ENCODE data around the gene RNGTT.
"Not testable (repeated sequence)": the region's sequence is repeated elsewhere in the genome, so short reads cannot be mapped to it uniquely, and the experiment has no call there.

RNGTT gene

GRCh38 chr6:88914895-88915598 is 48.4 kb downstream of the RNGTT start:
- no peak for DNase-seq (ENCODE audit: low read depth in 2 of 3, low spot score in 1 of 3)

GRCh38 chr6:88914180-88914579 is 49.2 kb downstream of the RNGTT start:
- DNase-seq (ENCODE audit: low read depth in 2 of 3, low spot score in 1 of 3) = no peak

- no peak for DNase-seq (ENCODE audit: low read depth in 2 of 3, low spot score in 1 of 3)
These were observed 49.9 kb downstream of the RNGTT start for GRCh38 chr6:88913471-88913870.

- DNase-seq (ENCODE audit: low read depth in 2 of 3, low spot score in 1 of 3) = no peak
These were observed 52.3 kb downstream of the RNGTT start for GRCh38 chr6:88910922-88911778.

GRCh38 chr6:88908598-88909548 is 54.5 kb downstream of the RNGTT start:
- DNase-seq (ENCODE audit: low read depth in 2 of 3, low spot score in 1 of 3) = no peak

GRCh38 chr6:88907148-88907547 is 56.3 kb downstream of the RNGTT start:
- not testable (repeated sequence) for DNase-seq (ENCODE audit: low read depth in 2 of 3, low spot score in 1 of 3)

- no peak for DNase-seq (ENCODE audit: low read depth in 2 of 3, low spot score in 1 of 3)
These were observed 63.7 kb downstream of the RNGTT start for GRCh38 chr6:88899569-88900316.

- DNase-seq (ENCODE audit: low read depth in 2 of 3, low spot score in 1 of 3) = no peak
These were observed 67.5 kb downstream of the RNGTT start for GRCh38 chr6:88895911-88896310.

- DNase-seq (ENCODE audit: low read depth in 2 of 3, low spot score in 1 of 3) = no peak
These were observed 72.3 kb downstream of the RNGTT start for GRCh38 chr6:88890860-88891845.

- no peak for DNase-seq (ENCODE audit: low read depth in 2 of 3, low spot score in 1 of 3)
These were observed 73.0 kb downstream of the RNGTT start for GRCh38 chr6:88890394-88890793.

- DNase-seq (ENCODE audit: low read depth in 2 of 3, low spot score in 1 of 3) = no peak
These were observed 79.1 kb downstream of the RNGTT start for GRCh38 chr6:88884361-88884760.

- DNase-seq (ENCODE audit: low read depth in 2 of 3, low spot score in 1 of 3) = no peak
These were observed 80.9 kb downstream of the RNGTT start for GRCh38 chr6:88882536-88882935.

GRCh38 chr6:88881451-88881850 is 82.0 kb downstream of the RNGTT start:
- DNase-seq (ENCODE audit: low read depth in 2 of 3, low spot score in 1 of 3) = no peak

GRCh38 chr6:88880021-88880420 is 83.4 kb downstream of the RNGTT start:
- DNase-seq (ENCODE audit: low read depth in 2 of 3, low spot score in 1 of 3) = no peak

GRCh38 chr6:88877893-88878292 is 85.5 kb downstream of the RNGTT start:
- no peak for DNase-seq (ENCODE audit: low read depth in 2 of 3, low spot score in 1 of 3)

GRCh38 chr6:88872962-88873361 is 90.5 kb downstream of the RNGTT start:
- DNase-seq (ENCODE audit: low read depth in 2 of 3, low spot score in 1 of 3) = no peak

GRCh38 chr6:88871498-88871897 is 91.9 kb downstream of the RNGTT start:
- no peak for DNase-seq (ENCODE audit: low read depth in 2 of 3, low spot score in 1 of 3)

GRCh38 chr6:88870717-88871330 is 92.6 kb downstream of the RNGTT start:
- peak in 2 of 3 donors; percentile 3 to 55 for DNase-seq (ENCODE audit: low read depth in 2 of 3, low spot score in 1 of 3)

All from stimulated activated CD4-positive, alpha-beta T cell treated with anti-CD3 and anti-CD28 coated beads, Interleukin-12 subunit alpha, Interleukin-12 subunit beta, amount 100 ng/mL, for 48 hours (primary cell).